H1 (cell line): Measurements from ENCODE around the gene ETV5. TPM values are rescaled to one million over a fixed set of nuclear protein-coding genes. Genes with fewer than 3 reads are reported as not detected.

Source experiments
- ASH2L ChIP-seq: fragments of 200-600, 300-600 bp; sonication (generic); IDR thresholded peaks from one replicate; pipeline ENCODE4 v1.7.1; 2017; ENCODE audit warnings: low read length
- BRCA1 ChIP-seq: IDR thresholded peaks from 2 replicates; pipeline ENCODE4 v1.6.1; 2012; ENCODE audit warnings: low read depth, low read length, improper control_type of control experiment
- POU5F1 ChIP-seq: IDR thresholded peaks from 2 replicates; pipeline ENCODE4 v1.6.1; 2011; ENCODE audit warnings: low read depth, mild to moderate bottlenecking, low read length, moderate library complexity
- RNF2 ChIP-seq: fragments of 200-900, 300-1000 bp; sonication (generic); IDR thresholded peaks from 2 replicates; pipeline ENCODE4 v1.7.1; 2016; ENCODE audit warnings: borderline replicate concordance, low read depth, mild to moderate bottlenecking, antibody characterized with exemption, low read length; ENCODE audit not compliant: poor library complexity, severe bottlenecking; ENCODE audit errors: missing control alignments
- SRF ChIP-seq: IDR thresholded peaks from 2 replicates; pipeline ENCODE4 v1.6.1; 2011; ENCODE audit warnings: mild to moderate bottlenecking, low read depth, low read length, moderate library complexity
- TAF7 ChIP-seq: optimal IDR thresholded peaks from 2 replicates; pipeline ENCODE3; 2011; ENCODE audit warnings: low read depth, mild to moderate bottlenecking, inconsistent platforms, low read length, moderate library complexity, borderline replicate concordance
- polyA plus RNA-seq, 7 experiments: library from polyadenylated mRNA; depleted of rRNA in 3 of 7; stranded (reverse) in 5 of 7; unstranded in 2 of 7; fragments of >200 nt in 5 of 7; fragments of 200-250 nt in 2 of 7; gene quantifications; 1 replicate in 5 of 7; 2 replicates in 1 of 7; 4 replicates in 1 of 7; pipeline versions ENCODE4 v1.2.1 to v1.2.3, GENCODE V29; 2011 to 2013; ENCODE audit warnings: missing spikeins in 2 of 7, mixed read lengths in 2 of 7
- total RNA-seq: library from RNA; stranded (reverse); fragmentation: NEBNext Ultra II Directional; extraction: Animal tissue kit (Norgen Biotek cat#: 25700); gene quantifications from 2 replicates; pipeline ENCODE4 v1.2.1, GENCODE V29; 2021

ETV5 gene
- total and polyA plus RNA-seq, 2 of the 8 experiments (the other 6 are each of a cell fraction or from before 2014, with no cell fraction given) = 13.1 to 36.9 TPM

DNA sequence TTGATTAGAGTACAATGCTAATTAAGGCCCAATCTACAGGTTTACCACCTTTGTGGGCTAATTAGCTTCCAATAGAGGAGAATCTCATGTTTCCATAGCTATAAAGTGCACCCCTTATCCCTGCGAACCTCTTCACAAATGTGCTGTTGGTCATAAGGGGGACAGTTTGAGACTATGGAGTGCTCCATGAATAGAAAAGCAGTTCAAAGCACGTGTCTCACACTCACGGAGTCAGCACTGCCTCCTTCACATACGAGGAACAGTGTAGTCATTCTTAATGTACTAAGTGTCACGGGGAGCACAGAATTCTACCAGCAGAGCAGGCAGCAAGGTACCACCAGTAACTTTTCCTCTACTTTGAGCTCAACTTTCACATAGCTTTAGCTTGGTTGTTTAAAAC, 62.1 kb downstream of the ETV5 start (continued):
- TF ChIP-seq TAF7 = no peak
- TF ChIP-seq RNF2 = no peak
- TF ChIP-seq ASH2L = no peak
- TF ChIP-seq BRCA1 = no peak
- TF ChIP-seq SRF = no peak
- TF ChIP-seq POU5F1 = no peak
